ENCODE data around the gene ZFAND5. TPM values are rescaled to one million over a fixed set of nuclear protein-coding genes. Genes with fewer than 3 reads are reported as not detected.
A peak's percentile ranks its signal among the peaks of the same experiment; 100 is the strongest.

The ZFAND5 gene
- total and polyA plus RNA-seq, 7 donors = 49.5 to 307 (median 126) TPM

DNA sequence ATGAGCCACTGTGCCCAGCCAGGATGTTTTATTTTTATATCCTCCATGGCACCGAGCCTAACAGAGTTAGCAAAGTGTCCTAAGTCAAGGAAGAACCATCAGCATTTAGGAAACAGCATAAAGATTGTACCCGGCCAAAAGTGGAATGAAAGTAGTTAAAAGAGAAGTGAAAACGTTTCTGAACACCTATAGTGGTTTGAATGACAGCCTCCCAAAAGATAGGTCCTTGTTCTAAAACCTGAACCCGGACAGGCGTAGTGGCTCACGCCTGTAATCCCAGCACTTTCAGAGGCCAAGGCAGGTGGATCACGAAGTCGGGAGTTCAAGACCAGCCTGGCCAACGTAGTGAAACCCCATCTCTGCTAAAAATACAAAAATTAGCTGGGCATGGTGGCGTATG lies 37.4 kb downstream of the ZFAND5 start:
- WGBS, 2 donors = 89 to 90% methylated on average over 10 of the region's 10 CpGs
- no peak for DNase-seq
- H3K9me3 ChIP-seq = no peaks in the 10 kb centered on the region
- intact Hi-C loops (cut with DNase I) = no loop called here
- H3K4me3 ChIP-seq = no peak overlapping the region
- H3K36me3 ChIP-seq = no peaks in the 10 kb centered on the region
- H3K4me1 ChIP-seq = peaks cover 0 to under 1% (median 0%) of the 10 kb centered on the region in 4 donors
- no peaks in the 10 kb centered on the region for H3K27me3 ChIP-seq
- no peak overlapping the region for H3K27ac ChIP-seq
- TF ChIP-seq POLR2A (IDR thresholded peaks at IDR 0.05) = no peak
- TF ChIP-seq, protein P1, sequence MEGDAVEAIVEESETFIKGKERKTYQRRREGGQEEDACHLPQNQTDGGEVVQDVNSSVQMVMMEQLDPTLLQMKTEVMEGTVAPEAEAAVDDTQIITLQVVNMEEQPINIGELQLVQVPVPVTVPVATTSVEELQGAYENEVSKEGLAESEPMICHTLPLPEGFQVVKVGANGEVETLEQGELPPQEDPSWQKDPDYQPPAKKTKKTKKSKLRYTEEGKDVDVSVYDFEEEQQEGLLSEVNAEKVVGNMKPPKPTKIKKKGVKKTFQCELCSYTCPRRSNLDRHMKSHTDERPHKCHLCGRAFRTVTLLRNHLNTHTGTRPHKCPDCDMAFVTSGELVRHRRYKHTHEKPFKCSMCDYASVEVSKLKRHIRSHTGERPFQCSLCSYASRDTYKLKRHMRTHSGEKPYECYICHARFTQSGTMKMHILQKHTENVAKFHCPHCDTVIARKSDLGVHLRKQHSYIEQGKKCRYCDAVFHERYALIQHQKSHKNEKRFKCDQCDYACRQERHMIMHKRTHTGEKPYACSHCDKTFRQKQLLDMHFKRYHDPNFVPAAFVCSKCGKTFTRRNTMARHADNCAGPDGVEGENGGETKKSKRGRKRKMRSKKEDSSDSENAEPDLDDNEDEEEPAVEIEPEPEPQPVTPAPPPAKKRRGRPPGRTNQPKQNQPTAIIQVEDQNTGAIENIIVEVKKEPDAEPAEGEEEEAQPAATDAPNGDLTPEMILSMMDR (IDR thresholded peaks at IDR 0.05) = no peak
- TF ChIP-seq EP300 (IDR thresholded peaks at IDR 0.05) = no peak
- no peak for TF ChIP-seq POLR2AphosphoS5 (IDR thresholded peaks at IDR 0.05)

- H3K4me1 ChIP-seq = peaks cover 0 to 8% (median 3%) of the 10 kb centered on the region in 4 donors
- TF ChIP-seq POLR2A (IDR thresholded peaks at IDR 0.05) (no peak), POLR2AphosphoS5 (IDR thresholded peaks at IDR 0.05) (no peak), EP300 (IDR thresholded peaks at IDR 0.05) (no peak)
- TF ChIP-seq, protein P1 (IDR thresholded peaks at IDR 0.05) = no peak
- 95% methylated on average over 2 of the region's 2 CpGs for WGBS, 2 donors
- DNase-seq = no peak
- H3K27ac ChIP-seq = no peak overlapping the region
- no peaks in the 10 kb centered on the region for H3K27me3 ChIP-seq
- no peaks in the 10 kb centered on the region for H3K36me3 ChIP-seq
- no peak overlapping the region for H3K4me3 ChIP-seq
- intact Hi-C loops (cut with DNase I) = no loop called here
- no peaks in the 10 kb centered on the region for H3K9me3 ChIP-seq
Measured at GRCh38 chr9:72326641-72327040, 38.4 kb downstream of the ZFAND5 start.

DNA sequence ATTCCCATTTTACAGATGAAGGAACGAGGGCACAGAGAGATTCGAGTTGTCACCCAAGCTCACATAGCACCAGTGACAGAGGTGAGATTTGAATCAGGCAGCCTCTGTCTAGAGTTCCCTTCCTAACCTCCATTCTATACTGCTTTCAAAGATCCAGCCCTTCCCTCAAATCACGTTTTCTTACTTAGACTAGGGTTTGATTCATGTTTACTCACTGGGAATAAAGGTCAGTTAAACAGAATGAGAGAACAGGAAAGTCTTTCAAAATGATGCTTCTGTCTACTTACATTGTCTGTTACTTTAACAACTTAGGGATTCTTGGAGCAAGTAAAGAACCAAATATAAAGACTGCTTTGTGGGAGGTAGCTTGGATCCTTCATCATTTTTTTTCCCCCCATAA lies 40.0 kb downstream of the ZFAND5 start:
- DNase-seq = no peak
- no peak overlapping the region for H3K4me3 ChIP-seq
- no peaks in the 10 kb centered on the region for H3K9me3 ChIP-seq
- intact Hi-C loops (cut with DNase I) = no loop called here
- H3K4me1 ChIP-seq = peaks cover 0 to 8% (median 3%) of the 10 kb centered on the region in 4 donors
- WGBS, 2 donors = 50 to 78% methylated on average over 3 of the region's 3 CpGs
- no peaks in the 10 kb centered on the region for H3K27me3 ChIP-seq
- H3K27ac ChIP-seq = no peak overlapping the region
- H3K36me3 ChIP-seq = no peaks in the 10 kb centered on the region
- TF ChIP-seq, protein P1 (IDR thresholded peaks at IDR 0.05) = no peak
- TF ChIP-seq POLR2AphosphoS5 (IDR thresholded peaks at IDR 0.05) (no peak), EP300 (IDR thresholded peaks at IDR 0.05) (no peak), POLR2A (IDR thresholded peaks at IDR 0.05) (no peak)

- Histone ChIP-seq H3K4me3 (no peak overlapping the region), H3K36me3 (no peaks in the 10 kb centered on the region), H3K9me3 (no peaks in the 10 kb centered on the region), H3K4me1 (peaks cover 0 to 8% (median 3%) of the 10 kb centered on the region in 4 donors), H3K27me3 (no peaks in the 10 kb centered on the region), H3K27ac (peak overlapping the region in 1 of 4 donors; percentile 43)
- 90 to 91% methylated on average over 3 of the region's 3 CpGs for WGBS, 2 donors
- TF ChIP-seq, protein P1 (IDR thresholded peaks at IDR 0.05) = no peak
- TF ChIP-seq POLR2AphosphoS5 (IDR thresholded peaks at IDR 0.05) = no peak
- TF ChIP-seq POLR2A (IDR thresholded peaks at IDR 0.05) = no peak
- TF ChIP-seq EP300 (IDR thresholded peaks at IDR 0.05) = no peak
- intact Hi-C loops (cut with DNase I) = no loop called here
- no peak for DNase-seq
Measured at GRCh38 chr9:72322678-72323077, 42.3 kb downstream of the ZFAND5 start.

GRCh38 chr9:72322259-72322658 lies 42.7 kb downstream of the ZFAND5 start:
- Histone ChIP-seq H3K4me3 (no peak overlapping the region), H3K4me1 (peaks cover 0 to 8% (median 3%) of the 10 kb centered on the region in 4 donors), H3K36me3 (no peaks in the 10 kb centered on the region), H3K27me3 (no peaks in the 10 kb centered on the region), H3K27ac (peak overlapping the region in 1 of 4 donors; percentile 43), H3K9me3 (no peaks in the 10 kb centered on the region)
- TF ChIP-seq EP300 (IDR thresholded peaks at IDR 0.05) (no peak), POLR2A (IDR thresholded peaks at IDR 0.05) (no peak), POLR2AphosphoS5 (IDR thresholded peaks at IDR 0.05) (no peak)
- TF ChIP-seq, protein P1 (IDR thresholded peaks at IDR 0.05) = no peak
- intact Hi-C loops (cut with DNase I) = no loop called here
- 87 to 92% methylated on average over 2 of the region's 2 CpGs for WGBS, 2 donors
- no peak for DNase-seq
